ENCODE results near the gene TRIM47. TPM values are rescaled to one million over a fixed set of nuclear protein-coding genes. Genes with fewer than 3 reads are reported as not detected.
A peak's percentile ranks its signal among the peaks of the same experiment; 100 is the strongest.

TRIM47 gene
- total and polyA plus RNA-seq, 2 of the 13 experiments (the other 11 are each of a cell fraction or from before 2014, with no cell fraction given): 33.5 to 82.0 TPM

GRCh38 chr17:75877752-75878173, 618 bp downstream of the TRIM47 start (continued):
- TF ChIP-seq DNMT3B (CRISPR knock-in tag; conservative IDR thresholded peaks at IDR 0.05) (no peak), CSRNP2 (CRISPR knock-in tag; conservative IDR thresholded peaks at IDR 0.05; ENCODE audit: low read depth) (0 out of 2 replicates have a peak, but pooled peaks have one; percentile 82), HNRNPUL1 (IDR thresholded peaks at IDR 0.05; ENCODE audit: low read depth, low read length) (no peak), ZNF441 (CRISPR knock-in tag; IDR thresholded peaks at IDR 0.05; ENCODE audit: borderline replicate concordance) (peak; percentile 71), ZBTB46 (CRISPR knock-in tag; IDR thresholded peaks at IDR 0.05; ENCODE audit: borderline replicate concordance) (no peak; the same call in 1 of the 2 replicates), EED (CRISPR knock-in tag; IDR thresholded peaks at IDR 0.05) (no peak; the same call in none of the 2 replicates), AKNA (CRISPR knock-in tag; IDR thresholded peaks at IDR 0.05; ENCODE audit: borderline replicate concordance) (no peak; the same call in 1 of the 2 replicates), ZNF224 (CRISPR knock-in tag; IDR thresholded peaks at IDR 0.05) (no peak), TBP (CRISPR knock-in tag; IDR thresholded peaks at IDR 0.05) (0 out of 2 replicates have a peak, but pooled peaks have one; percentile 23), JUNB (CRISPR knock-in tag; IDR thresholded peaks at IDR 0.05; ENCODE audit: borderline replicate concordance) (no peak), HDAC1 (CRISPR knock-in tag; IDR thresholded peaks at IDR 0.05) (peak; percentile 27; the same call in 1 of the 2 replicates), RARA (CRISPR knock-in tag; IDR thresholded peaks at IDR 0.05) (0 out of 2 replicates have a peak, but pooled peaks have one; percentile 7), RELA (CRISPR knock-in tag; IDR thresholded peaks at IDR 0.05) (no peak), ZNF644 (CRISPR knock-in tag; IDR thresholded peaks at IDR 0.05; ENCODE audit: low read depth) (no peak), ZNF652 (CRISPR knock-in tag; IDR thresholded peaks at IDR 0.05; ENCODE audit: borderline replicate concordance, low read depth) (no peak), ZNF33B (CRISPR knock-in tag; IDR thresholded peaks at IDR 0.05) (peak; percentile 10), FOXK1 (CRISPR knock-in tag; IDR thresholded peaks at IDR 0.05; ENCODE audit: borderline replicate concordance, low read depth) (no peak), NFE2L2 (IDR thresholded peaks at IDR 0.05; ENCODE audit: low read length) (no peak), CTCF (CRISPR knock-in tag; IDR thresholded peaks at IDR 0.05) (peak; percentile 59; the same call in 1 of the 2 replicates), BRF2 (CRISPR knock-in tag; IDR thresholded peaks at IDR 0.05) (no peak)

All from HepG2 (cell line).